Left renal pelvis (tissue), 4 donors: Measurements from ENCODE around the gene TMEM273. TPM values are rescaled to one million over a fixed set of nuclear protein-coding genes. Genes with fewer than 3 reads are reported as not detected.

Experiments
- DNase-seq, 4 donors: peaks; one replicate each; pipeline ENCODE4 v3.0.0-alpha.2; 2013; ENCODE audit warnings: low read depth in 4 of 4, low spot score in 3 of 4
- polyA plus RNA-seq, 4 donors: library from polyadenylated mRNA; unstranded; fragments of 120-200 nt; gene quantifications; one replicate each; pipeline ENCODE4 v1.2.1, GENCODE V29; 2013; ENCODE audit not compliant: insufficient read length in 4 of 4

The TMEM273 gene
- polyA plus RNA-seq, 4 donors = 2.5 to 6.0 (median 3.0) TPM

DNA sequence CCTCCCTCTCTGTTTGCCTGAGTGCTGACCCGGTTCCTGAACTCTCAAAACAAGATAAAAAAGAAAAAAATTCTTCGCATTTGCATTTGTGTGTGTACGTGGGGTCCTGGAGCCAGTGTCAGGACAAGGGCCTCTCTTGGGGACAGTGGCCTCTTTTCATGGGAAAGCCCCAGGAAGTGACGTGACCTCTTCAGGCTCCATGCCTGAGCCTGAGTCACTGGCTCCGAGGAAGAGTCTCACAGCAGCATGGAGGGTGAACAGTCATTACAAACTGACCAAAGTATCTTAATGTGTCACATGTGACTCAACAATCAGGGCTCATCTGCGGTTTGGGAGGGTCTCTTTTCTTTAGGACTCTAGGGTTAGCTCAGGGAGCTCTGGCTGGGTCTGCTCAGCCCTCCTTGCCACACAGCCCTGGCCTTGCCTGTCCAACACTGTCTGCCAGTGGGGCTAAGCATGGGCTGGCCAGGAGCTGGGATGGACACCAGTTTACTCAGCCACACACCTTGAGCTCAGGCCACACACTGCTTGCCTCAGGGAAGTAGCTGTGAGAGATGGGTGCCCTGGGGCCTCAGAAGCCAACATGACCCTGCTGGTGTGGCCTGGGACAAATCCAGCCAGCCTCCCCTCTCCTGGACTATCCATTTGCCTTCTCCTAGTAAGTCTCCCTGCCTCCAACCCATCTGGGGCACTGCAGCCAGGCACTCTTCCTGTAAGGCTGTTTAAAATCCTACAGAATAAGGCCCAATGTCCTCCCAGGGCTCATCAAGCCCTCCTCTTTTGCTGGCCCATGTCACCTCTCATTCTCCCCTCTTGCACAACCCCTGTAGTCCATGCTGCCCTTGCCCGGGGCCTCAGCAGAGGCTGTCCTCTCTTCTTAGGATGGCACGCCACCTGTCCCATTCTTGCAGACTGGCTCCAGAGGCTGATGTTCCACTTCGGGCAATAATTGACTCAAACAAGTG lies 10.5 kb downstream of the TMEM273 start:
- no peak for DNase-seq

DNA sequence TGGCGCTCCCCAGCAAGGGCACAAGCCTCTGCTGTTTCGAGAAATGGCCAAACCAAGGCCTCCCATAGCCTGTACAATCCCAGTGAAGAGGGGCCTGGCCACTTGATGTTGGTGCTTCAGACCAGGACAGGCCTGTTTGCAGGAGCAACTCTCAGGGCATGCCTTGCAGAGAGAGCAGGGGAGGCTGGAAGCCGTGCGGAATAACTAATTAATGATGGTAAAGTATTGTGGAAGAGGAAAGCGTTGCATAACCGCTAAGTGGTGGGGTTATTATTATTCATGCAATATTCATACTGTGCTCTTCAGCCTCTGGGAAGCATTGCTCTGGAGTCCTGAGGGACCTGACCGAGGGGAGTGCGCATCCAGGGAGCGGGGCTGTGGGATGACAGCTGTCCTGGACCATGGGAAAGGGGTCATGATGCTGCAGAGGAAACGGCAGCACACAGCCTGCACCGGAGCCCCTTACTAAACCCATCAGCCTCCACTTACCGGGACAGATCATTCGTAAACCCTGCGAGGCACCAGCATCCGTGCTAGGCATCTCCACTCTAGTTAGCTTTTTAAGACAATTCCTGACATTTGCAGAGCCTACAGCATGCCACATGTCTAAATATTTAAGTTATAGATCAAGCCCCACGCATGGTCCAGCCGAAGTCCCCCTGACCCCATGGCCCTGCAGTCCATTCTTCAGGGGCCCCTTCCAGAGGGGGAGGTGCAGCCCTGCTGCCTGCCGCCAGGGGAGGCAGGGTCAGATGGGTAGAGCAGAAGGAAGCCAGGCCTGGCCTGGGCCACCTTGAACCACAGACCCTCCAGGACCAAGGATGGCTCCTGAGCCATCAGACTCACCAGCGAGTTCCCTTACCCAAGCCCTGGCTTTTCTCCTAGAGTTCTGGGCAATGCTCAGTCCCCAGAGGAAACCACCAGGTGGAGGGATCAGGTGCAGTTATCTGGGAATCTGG lies 11.6 kb downstream of the TMEM273 start:
- DNase-seq = no peak

DNA sequence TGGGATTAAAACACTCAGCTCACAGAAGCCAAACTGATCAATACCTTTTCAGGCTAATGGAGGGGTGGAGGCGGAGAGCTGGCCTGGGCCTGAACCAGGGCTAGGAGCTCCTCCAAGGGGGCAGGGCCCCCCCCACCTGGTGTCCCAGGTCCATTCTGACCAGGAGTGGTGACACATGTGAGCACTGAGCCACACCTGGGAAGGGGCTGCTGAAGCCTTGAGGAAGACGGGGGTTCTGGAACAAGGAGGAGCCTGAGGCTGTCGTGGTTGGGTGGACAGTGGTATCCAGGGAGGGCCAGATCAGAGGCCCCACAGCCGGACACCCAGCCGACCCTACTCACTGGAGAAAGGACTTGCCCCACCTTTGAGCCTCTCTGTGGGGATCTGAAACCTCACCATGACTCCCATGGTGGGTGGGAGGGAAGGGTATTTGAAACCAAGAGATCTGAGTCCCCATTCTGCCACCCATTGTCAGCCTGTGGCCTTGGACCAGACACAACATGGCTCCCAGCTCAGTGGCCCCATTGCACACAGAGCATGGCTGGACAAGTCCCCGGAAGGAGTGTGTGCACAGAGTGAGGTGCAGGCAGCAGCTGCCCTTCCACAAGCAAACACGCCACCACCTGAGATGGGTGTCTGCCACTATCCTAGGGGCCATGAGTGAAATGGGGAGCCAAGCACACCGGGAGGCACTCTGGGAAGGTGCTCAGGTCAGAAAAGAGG lies 12.4 kb downstream of the TMEM273 start:
- DNase-seq = no peak

DNA sequence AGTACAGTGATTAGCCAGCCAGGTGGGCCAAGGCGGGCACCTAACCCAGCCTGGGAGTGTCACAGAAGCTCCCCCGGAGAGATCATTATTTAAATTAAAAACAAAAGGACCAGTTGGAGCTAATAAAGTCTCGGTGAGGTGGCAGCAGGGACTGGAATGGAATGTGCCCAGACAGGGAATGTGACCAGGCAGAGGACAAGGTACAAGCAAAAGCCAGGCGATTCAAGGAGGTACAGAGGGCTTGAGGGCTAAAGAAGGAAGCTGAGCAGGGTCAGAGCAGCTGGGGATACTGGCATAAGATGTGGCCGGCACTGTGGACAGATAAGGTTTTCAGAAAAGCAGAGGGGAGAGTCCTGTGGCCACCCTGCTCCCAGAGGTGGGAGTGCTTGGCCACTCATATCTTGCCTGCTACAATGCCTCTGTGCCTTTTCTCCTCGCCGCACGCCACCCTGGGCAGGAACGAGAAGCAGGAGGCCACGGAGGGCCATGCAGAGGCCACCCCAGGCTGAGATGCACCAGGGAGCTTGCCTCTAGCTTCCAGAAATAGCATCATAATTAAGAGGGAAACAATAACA lies 13.2 kb downstream of the TMEM273 start:
- no peak for DNase-seq

DNA sequence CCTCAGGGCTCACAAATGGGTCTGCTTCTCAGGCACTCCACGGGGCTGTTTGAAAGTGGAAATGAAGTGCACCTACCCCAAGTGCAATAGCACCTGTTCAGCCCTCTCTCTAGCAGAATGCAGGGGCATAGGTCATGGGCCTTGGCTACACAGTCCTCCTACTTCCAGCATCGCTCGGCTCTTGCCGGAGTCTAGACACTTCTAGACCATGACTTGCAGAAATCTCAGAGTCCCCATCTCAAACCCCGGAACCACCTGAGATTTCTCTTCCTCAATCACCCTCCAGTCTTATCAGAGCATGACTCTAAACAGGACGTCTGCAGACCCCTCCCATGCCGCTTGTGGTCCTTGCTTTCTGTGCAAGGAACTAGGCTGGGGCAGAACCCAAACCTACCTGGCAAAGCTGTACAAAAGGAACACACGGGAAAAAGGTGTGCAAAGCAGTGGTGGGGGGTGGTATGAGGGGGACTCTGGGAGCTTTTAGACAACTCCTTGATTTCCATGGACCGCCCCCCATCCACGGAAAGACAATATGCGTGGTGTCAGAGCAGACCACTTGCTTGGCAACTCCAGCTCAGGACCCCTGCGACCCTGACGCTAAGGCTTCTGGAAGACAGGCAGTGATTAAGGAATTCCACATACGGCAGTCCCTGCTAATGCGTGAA lies 13.8 kb downstream of the TMEM273 start:
- DNase-seq = no peak

DNA sequence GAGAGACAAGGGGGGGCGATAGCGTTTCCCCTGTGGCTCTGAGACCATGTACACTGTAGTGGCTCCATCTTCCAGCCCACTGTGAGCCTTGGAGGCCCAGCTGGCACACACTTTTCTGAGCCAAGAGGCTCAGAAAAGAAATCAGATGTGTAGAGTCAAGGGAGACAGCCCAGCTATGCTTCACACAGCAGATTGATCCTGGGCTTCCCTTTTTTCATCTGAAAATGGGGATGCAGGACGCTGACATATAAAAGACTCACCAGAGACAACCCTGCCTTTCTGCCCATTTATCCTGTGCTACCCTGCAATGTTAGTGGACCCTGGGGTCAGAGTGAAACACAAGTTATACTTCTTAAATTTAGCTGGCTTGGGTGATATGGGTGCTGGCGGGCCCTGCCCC lies 14.3 kb downstream of the TMEM273 start:
- DNase-seq = no peak

DNA sequence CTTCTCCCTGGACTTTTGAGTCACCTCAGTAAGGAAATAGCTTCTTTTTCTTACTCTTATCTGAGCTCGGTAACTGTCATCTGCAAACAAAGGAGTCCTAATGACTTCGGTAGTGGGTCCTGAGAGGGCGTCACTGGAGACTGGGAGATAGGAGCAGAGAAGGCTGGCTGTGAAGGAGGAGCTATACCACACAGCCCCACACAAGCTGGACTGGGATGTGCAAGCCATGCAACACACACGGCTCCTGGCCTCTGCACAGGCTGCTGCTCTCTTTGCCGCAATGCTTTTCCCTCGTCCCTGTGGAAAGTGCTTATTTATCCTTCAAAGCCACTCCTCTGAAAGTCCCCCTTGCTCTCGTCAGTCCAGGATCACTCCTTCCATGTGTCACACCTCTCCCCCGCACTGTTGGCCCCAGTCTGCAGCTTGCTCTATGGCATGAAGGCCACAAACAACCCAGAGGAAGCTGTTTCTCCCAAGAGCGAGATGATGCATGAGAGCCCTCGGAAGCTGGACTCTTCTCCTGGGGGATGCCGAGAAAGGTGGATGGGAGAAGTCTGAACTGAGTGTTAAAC lies 14.9 kb downstream of the TMEM273 start:
- no peak for DNase-seq

DNA sequence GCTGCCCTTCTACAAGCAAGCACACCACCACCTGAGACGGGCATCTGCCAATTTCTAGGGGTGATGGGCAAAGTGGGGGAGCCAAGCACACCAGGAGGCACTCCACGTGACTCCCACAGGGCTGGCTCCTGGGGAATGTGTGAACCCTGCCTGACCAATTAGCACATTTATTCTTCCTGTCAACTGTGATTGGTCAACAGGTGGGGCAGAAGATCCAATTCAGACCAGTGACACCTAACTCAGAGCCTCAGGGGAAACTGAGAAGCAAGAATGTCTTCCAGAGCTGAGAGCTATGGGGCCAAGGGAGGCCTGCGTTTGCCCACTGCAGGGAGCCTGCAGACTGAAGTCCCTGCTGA lies 15.4 kb downstream of the TMEM273 start:
- no peak for DNase-seq

DNA sequence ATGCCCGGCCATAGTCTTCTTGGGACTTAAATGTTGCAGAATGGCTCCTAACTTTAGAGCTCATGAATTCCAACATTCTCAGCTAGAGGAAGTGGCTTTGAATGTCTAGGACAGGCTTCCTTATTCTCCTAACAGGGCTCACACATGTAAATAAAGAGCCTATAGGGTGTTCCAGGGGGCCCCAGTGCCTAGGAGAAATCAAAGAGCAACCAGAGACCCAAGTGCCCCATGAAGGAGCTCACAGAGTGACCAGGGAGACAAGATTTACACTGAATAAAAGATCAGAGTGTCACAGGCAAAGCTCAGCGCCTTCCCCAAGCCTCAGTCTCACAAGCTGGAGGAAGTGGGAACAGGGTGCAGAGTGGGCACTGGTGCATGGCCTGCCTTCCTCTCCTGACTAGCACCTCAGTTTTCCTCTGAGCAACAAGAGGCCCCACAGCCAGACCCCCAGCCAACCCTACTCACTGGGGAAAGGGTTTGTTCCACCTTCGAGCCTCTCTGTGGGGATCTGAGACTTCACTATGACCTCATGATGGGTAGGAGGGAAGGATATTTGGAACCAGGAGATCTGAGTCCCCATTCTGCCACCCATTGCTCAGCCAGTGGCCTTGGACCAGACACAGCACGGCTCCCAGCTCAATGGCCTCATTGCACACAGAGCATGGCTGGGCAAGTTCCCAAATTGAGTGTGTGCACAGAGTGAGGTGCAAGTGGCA lies 16.0 kb downstream of the TMEM273 start:
- DNase-seq = no peak

DNA sequence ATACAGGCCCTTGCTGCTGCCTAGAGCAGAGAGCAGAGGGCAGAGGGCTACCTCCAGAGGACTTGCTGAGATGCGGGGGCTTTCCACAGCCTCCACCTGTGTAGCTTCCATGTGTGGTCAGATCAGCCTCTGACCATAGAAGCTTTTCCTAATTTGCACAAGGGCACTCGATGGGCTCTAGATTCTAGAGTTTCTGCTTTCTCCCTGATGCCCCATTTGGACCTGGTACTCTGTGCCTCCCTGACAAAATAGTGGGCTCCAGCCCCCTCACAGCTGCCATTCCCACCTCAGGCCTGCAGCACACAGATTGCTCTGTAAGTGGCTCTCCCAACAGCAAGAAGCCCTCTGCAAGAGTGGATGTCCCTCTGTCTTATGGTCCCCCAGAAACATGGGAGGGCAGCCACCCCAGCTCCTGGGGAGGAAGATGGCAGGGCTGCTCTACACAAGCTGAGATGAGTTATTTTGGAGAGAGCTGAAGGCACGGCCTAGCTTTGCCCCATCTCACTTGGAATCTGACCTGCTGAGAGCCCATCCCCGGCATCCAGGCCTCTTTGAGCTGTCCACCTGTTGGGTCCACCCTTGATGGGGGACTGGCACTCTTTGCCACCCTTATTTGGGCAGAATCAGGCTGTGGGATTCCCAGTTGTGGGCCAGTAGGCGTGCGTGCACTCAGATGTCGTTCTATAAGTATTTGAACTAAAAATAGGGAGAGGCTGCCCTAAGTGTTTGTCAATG lies 16.7 kb downstream of the TMEM273 start:
- no peak for DNase-seq

DNA sequence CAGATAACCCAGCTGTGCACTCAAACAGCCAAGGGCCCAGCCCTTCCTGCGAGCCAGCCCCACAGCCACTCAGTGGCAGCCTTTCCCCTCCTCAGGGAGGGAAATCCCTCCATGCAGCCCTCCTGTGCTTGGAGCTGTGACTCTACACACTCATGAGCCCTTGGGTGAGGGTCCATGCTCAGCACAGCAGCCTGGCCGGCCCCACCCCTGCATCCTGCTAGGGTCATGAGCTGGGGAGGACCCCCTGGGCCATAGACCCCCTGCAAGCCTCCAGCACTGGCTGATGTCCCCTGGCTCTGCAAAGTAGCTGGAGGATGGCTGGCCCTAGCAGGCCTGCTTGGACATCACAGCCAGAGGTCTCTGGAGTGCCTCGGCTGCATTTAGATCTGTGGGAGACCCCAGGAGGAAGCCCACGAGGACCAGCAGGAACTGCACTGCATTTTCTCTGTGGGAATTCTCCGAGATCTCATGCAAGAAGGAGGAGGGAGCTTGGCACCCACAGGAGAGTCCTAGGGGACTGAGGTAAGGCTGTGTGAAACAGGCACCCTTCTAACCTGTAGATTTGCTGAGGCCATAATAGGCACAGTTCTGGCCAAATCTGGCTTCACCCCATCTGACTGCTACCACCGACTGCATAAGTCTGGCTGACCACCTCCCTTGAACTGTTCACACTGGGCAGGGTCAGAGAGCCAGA lies 17.4 kb downstream of the TMEM273 start:
- no peak for DNase-seq

DNA sequence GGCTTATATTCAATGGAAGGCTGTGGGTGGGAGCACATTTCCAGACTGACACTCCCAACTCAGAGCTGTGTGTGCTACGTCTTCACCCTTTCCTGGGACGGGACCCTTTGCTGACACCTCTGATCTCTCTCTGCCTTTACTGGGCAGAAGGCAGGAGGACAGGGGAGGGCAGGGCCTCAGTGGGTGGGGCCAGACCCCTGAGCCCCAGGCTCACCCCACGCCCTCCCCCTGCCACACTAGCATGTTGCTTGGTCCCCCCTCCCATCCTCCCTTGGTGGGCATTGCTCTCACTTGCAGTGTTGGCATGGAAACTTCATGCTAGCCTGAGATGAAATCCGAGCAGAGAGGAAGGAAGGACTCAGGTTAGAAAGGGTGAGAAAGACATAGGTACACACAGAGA lies 18.4 kb downstream of the TMEM273 start:
- DNase-seq = no peak

DNA sequence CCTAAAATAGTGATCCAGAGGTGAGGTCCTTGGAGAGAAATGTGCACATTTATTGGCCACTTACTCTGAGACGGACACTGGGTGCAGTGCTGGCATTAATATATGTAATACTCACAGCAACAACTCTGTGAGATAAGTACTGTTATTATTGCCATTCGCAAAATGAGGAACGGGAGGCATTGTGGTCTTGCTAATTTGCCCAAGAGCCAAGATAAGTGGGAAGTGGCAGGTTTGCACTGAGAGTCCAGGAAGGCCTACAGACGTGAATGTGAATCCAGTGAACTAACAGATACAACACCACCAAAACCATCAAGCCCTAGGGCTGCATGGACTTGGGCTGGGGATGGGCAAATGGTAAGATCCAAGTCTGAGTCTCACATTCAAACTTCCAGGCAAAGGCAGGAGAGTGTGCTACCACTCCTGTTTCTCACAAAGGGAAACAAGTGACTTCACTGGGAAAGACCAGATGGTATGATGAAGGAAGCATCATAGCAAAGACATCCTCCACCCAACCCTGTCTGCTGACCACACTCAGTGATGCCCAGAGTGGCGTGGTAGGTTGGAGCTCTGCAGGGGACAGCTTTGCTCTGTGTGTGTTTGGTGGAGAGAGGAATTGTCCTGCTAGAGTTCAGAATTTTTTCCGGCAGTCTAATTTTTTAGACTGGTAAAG lies 19.2 kb downstream of the TMEM273 start:
- no peak for DNase-seq

DNA sequence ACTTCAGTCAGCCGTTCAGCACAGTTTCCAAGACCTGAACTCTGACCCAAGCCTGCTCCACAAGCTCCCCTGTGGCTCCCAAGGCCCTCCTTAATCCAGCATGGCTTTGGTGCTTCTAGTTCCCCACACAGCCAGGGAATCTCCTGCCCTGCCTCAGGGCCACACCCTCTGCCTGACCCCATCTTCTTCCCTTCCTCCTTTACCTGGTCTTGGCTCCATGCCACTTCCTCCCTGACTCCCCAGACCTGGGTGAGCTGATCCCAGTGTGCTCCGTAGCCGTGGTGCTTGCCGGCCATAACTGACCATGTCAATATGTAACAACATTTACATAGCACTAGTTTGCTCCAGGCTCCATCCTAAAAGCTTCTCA lies 20.0 kb downstream of the TMEM273 start:
- no peak for DNase-seq

DNA sequence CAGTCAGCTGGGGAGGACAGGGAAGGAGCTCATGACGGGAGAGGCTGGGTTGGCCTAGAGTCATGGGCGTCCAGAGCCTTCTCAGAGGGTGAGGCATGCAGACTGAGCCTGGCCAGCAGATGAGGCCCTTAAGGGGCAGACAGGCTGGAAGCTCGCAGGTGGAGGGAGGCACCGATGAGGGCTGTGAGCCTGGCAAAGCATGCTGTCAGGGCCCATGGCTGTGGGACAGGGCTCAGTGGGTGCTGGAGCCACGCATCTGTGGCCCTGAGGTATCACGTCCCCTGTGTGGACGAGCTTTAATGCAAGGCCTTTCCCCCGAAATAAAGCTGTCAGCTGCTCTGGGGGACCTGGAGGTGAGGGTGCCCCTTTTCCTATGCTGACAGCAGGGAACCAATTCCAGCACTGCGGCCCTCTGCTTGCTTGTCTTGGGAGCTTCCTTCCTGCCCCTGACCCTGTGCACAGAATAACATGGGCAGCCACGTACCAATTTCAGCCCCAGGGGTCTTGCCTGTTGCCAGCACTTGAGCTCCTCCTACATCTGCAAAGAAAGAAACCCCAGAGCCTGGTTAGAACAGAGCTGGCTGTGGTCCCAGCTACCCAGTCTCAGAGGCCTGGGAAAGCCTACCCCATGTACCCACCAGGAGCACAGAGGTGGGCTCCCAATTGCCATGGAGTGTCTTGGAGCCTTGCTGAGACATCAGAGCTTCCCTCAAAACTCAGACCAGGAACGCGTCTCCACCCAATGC lies 20.6 kb downstream of the TMEM273 start:
- no peak for DNase-seq
